OCI-LY7 (cell line): ENCODE data around the gene PACSIN2. TPM values are rescaled to one million over a fixed set of nuclear protein-coding genes. Genes with fewer than 3 reads are reported as not detected.

ENCODE experiments used
- BruUV-seq: library from RNA; stranded (reverse); fragments of 400-500 nt; replicated peaks from 2 replicates; lab custom pipeline; 2021; lab: Mats Ljungman, UMichigan
- CTCF ChIA-PET: fragments of 300-600 bp; sonication (Branson Sonifier 250); formaldehyde crosslinking; loops from one replicate; lab custom pipeline; 2022; ENCODE audit warnings: antibody characterized with exemption; ENCODE audit not compliant: unreplicated experiment; lab: Charles Lee
- POLR2A ChIA-PET: fragments of 300-600 bp; sonication (Branson Sonifier 250); formaldehyde crosslinking; loops from one replicate; lab custom pipeline; 2022; ENCODE audit warnings: antibody characterized with exemption; lab: Charles Lee
- DNase-seq: peaks from one replicate; pipeline ENCODE4 v3.0.0-alpha.2; 2015; ENCODE audit warnings: low spot score
- H2AFZ ChIP-seq: fragments of 200-600 bp; sonication (generic), shearing (Covaris generic); 2 replicates; pipeline ENCODE4 v1.6.1; 2014; ENCODE audit warnings: mild to moderate bottlenecking, antibody characterized with exemption, low read length, moderate library complexity
- H3K27ac ChIP-seq: fragments of 200-600 bp; sonication (generic); 2 replicates; pipeline ENCODE4 v1.5.1; 2014; ENCODE audit warnings: mixed run types, low read depth, mild to moderate bottlenecking, moderate library complexity, low read length, inconsistent platforms; ENCODE audit not compliant: poor library complexity, severe bottlenecking
- H3K36me3 ChIP-seq: fragments of 200-600 bp; sonication (generic); 2 replicates; pipeline ENCODE4 v1.6.1; 2014; ENCODE audit warnings: mild to moderate bottlenecking, antibody characterized with exemption, low read length, moderate library complexity, mixed read lengths; ENCODE audit not compliant: insufficient read depth
- H3K4me1 ChIP-seq: fragments of 200-600 bp; sonication (generic); 2 replicates; pipeline ENCODE4 v1.5.1; 2014; ENCODE audit warnings: mild to moderate bottlenecking, low read length; ENCODE audit not compliant: insufficient read depth, poor library complexity, severe bottlenecking
- H3K4me2 ChIP-seq: fragments of 200-600 bp; sonication (generic); 2 replicates; pipeline ENCODE4 v1.6.1; 2014; ENCODE audit warnings: mild to moderate bottlenecking, low read length
- H3K4me3 ChIP-seq: fragments of 200-600 bp; sonication (generic); 2 replicates; pipeline ENCODE4 v1.5.1; 2014; ENCODE audit warnings: mild to moderate bottlenecking, low read depth, low read length; ENCODE audit not compliant: poor library complexity, severe bottlenecking
- H3K79me2 ChIP-seq: fragments of 200-600 bp; sonication (generic); 2 replicates; pipeline ENCODE4 v1.6.1; 2016; ENCODE audit warnings: low read depth, mild to moderate bottlenecking, low read length, moderate library complexity, mixed read lengths; ENCODE audit not compliant: insufficient read depth
- H3K9me2 ChIP-seq: fragments of 200-600 bp; sonication (generic); 2 replicates; pipeline ENCODE4 v1.6.1; 2016; ENCODE audit warnings: mild to moderate bottlenecking, low read length, mixed read lengths; ENCODE audit not compliant: insufficient read depth
- H3K9me3 ChIP-seq: fragments of 200-600 bp; sonication (generic); 2 replicates; pipeline ENCODE4 v1.6.1; 2014; ENCODE audit warnings: mild to moderate bottlenecking, mixed run types, low read length, mixed read lengths
- H4K20me1 ChIP-seq: fragments of 200-600 bp; sonication (generic); 2 replicates; pipeline ENCODE4 v1.6.1; 2014; ENCODE audit warnings: mild to moderate bottlenecking, antibody characterized with exemption, low read length, moderate library complexity, mixed read lengths; ENCODE audit not compliant: insufficient read depth
- EZH2phosphoT487 ChIP-seq: fragments of 200-600 bp; sonication (generic); IDR thresholded peaks from 2 replicates; pipeline ENCODE4 v1.6.1; 2018; ENCODE audit warnings: low read depth, borderline replicate concordance, mild to moderate bottlenecking, mixed run types, antibody characterized with exemption, low read length, moderate library complexity, mixed read lengths
- intact Hi-C: fragments of 100-400 bp; cut with micrococcal nuclease; formaldehyde crosslinking; loops from one replicate; pipeline ENCODE4 v1.10.0; 2022; ENCODE audit not compliant: unreplicated experiment
- total RNA-seq, 2 experiments: library from RNA; depleted of rRNA in 1 of 2; stranded (reverse); fragments of >200 nt in 1 of 2; shearing (Covaris generic) in 1 of 2; gene quantifications; 2 replicates each; pipeline ENCODE4 v1.2.3, GENCODE V29; 2014 to 2022
- TF ChIP-seq, protein P1 (sequence below): fragments of 200-600 bp; sonication (generic); conservative IDR thresholded peaks from 2 replicates; pipeline ENCODE4 v1.5.1; 2014; ENCODE audit warnings: mild to moderate bottlenecking, antibody characterized with exemption, low read length, moderate library complexity, mixed read lengths

Gene PACSIN2
- total RNA-seq, 2 experiments from 2014 or later, result 25.4 to 41.7 TPM

DNA sequence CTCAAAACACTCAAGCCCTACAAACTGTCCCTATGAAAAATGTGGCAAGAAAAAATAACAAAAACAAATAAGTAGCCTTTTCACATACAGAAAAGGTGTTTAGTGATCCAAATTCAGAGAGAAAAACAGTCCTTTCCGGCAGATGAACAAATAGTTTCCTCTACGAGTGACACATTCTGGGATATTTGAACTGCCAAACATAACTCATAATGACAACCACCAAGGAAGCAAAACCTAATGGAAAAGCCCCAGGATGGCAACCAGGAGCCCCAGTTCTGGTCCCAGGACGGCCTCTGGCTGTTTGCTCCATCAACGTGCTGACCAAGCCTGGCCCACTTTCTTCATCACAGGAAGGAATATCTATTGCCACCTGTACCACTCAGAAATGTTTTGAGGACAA lies 6.0 kb downstream of the PACSIN2 start:
- Histone ChIP-seq H4K20me1 (peaks cover 4% of the 10 kb centered on the region; the same call in 1 of the 2 replicates), H3K4me1 (peaks cover 18% of the 10 kb centered on the region)

DNA sequence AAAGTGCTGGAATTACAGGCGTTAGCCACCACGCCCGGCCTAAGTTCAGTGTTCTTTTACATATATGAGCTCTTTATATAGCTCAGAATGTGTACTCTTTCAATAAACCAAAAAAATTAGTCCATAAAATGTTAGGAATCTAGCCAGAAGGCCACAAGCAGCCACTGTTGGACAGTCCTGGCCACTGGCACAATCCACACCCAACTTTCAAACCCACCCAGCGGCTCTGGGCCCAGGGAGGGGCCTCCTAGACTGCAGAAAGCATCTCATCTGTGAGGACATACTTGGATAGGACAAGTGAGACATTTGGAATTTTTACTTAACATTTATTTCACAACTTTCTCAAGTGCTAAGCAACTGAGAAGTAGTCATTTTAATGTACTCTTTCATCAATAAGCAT lies 6.4 kb downstream of the PACSIN2 start:
- CTCF ChIA-PET, result no interaction called here
- BruUV-seq, result no TSS peak

More for the DNA sequence above, 6.0 kb downstream of the PACSIN2 start:
- ChIA-PET POLR2A (no interaction called here), CTCF (no interaction called here)
- TF ChIP-seq, protein P1, sequence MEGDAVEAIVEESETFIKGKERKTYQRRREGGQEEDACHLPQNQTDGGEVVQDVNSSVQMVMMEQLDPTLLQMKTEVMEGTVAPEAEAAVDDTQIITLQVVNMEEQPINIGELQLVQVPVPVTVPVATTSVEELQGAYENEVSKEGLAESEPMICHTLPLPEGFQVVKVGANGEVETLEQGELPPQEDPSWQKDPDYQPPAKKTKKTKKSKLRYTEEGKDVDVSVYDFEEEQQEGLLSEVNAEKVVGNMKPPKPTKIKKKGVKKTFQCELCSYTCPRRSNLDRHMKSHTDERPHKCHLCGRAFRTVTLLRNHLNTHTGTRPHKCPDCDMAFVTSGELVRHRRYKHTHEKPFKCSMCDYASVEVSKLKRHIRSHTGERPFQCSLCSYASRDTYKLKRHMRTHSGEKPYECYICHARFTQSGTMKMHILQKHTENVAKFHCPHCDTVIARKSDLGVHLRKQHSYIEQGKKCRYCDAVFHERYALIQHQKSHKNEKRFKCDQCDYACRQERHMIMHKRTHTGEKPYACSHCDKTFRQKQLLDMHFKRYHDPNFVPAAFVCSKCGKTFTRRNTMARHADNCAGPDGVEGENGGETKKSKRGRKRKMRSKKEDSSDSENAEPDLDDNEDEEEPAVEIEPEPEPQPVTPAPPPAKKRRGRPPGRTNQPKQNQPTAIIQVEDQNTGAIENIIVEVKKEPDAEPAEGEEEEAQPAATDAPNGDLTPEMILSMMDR, result no peak
- no peak for TF ChIP-seq EZH2phosphoT487
- no TSS peak for BruUV-seq
- no peaks in the 10 kb centered on the region for H3K9me2 ChIP-seq
- H3K36me3 ChIP-seq, result no peaks in the 10 kb centered on the region
- no peak for DNase-seq
- no peak overlapping the region for H2AFZ ChIP-seq
- H3K9me3 ChIP-seq, result no peaks in the 10 kb centered on the region
- intact Hi-C loops, result no loop called here
- H3K79me2 ChIP-seq, result peaks cover 62% of the 10 kb centered on the region
- no peak overlapping the region for H3K4me2 ChIP-seq
- H3K27ac ChIP-seq, result no peak overlapping the region
- no peak overlapping the region for H3K4me3 ChIP-seq

DNA sequence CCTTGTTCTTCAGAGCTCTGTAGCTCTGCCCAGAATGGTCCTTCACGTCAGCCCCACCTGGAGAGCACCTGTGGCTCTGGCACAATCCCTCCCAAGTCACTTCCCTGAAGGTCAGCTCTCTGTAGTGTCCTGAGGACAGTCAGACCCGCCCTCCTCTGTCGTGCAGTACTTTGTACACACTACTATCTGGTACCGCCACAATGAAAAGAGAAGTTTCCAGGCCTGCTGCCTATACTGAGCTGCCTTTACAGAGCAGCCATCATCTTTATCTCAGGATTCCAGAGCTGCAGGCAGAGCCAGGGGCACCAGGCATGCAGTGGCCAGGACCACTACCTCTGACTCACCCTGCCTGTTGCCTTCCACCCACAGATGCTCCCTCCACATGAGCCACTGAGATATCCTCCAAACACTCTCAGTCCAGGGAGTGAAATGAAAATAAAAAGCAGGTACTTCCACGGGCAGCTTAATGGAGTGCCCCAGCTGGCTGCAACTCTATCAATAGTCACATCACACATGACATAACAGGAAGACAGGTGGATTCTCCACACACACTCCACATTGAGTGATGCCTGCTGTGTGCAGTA lies 7.3 kb downstream of the PACSIN2 start:
- Histone ChIP-seq H2AFZ (no peak overlapping the region), H3K9me3 (no peaks in the 10 kb centered on the region), H3K27ac (no peak overlapping the region), H4K20me1 (peaks cover 9% of the 10 kb centered on the region; the same call in 1 of the 2 replicates), H3K36me3 (no peaks in the 10 kb centered on the region), H3K4me2 (no peak overlapping the region), H3K4me1 (peaks cover 10% of the 10 kb centered on the region), H3K79me2 (peaks cover 55% of the 10 kb centered on the region), H3K9me2 (no peaks in the 10 kb centered on the region), H3K4me3 (no peak overlapping the region)
- DNase-seq, result peak; percentile 18
- CTCF ChIA-PET, result no interaction called here
- TF ChIP-seq, protein P1, result no peak
- no peak for TF ChIP-seq EZH2phosphoT487
- intact Hi-C loops, result no loop called here
- POLR2A ChIA-PET, result no interaction called here
- no TSS peak for BruUV-seq

More for the DNA sequence above, 6.4 kb downstream of the PACSIN2 start:
- no peak overlapping the region for H3K4me3 ChIP-seq
- H3K9me3 ChIP-seq, result no peaks in the 10 kb centered on the region
- no peaks in the 10 kb centered on the region for H3K36me3 ChIP-seq
- no peak overlapping the region for H3K27ac ChIP-seq
- POLR2A ChIA-PET, result no interaction called here
- no peak overlapping the region for H3K4me2 ChIP-seq
- H4K20me1 ChIP-seq, result peaks cover 4% of the 10 kb centered on the region; the same call in 1 of the 2 replicates
- no peak for TF ChIP-seq EZH2phosphoT487
- TF ChIP-seq, protein P1, result no peak
- H3K79me2 ChIP-seq, result peaks cover 58% of the 10 kb centered on the region
- no peak overlapping the region for H2AFZ ChIP-seq
- peaks cover 14% of the 10 kb centered on the region for H3K4me1 ChIP-seq
- no peak for DNase-seq
- no peaks in the 10 kb centered on the region for H3K9me2 ChIP-seq
- intact Hi-C loops, result no loop called here
